ENCODE data around the gene CD8B.
A peak's percentile ranks its signal among the peaks of the same experiment; 100 is the strongest.
"Not testable (repeated sequence)": the region's sequence is repeated elsewhere in the genome, so short reads cannot be mapped to it uniquely, and the experiment has no call there.

Gene CD8B

GRCh38 chr2:86861628-86862379 lies at the start of gene CD8B:
Gene CD8B, minus strand, starts transcription at chr2:86861886. Its CDS starts 21 bp downstream, at chr2:86861865.
- peak; percentile 18 for DNase-seq

- not testable (repeated sequence) for DNase-seq
These were observed 44.2 kb upstream of the CD8B start for GRCh38 chr2:86905868-86906267.

- not testable (repeated sequence) for DNase-seq
These were observed 39.0 kb upstream of the CD8B start for GRCh38 chr2:86900687-86901086.

- not testable (repeated sequence) for DNase-seq
These were observed 24.3 kb upstream of the CD8B start for GRCh38 chr2:86886026-86886425.

- DNase-seq = not testable (repeated sequence)
These were observed 21.2 kb upstream of the CD8B start for GRCh38 chr2:86882865-86883264.

GRCh38 chr2:86882118-86882665 lies 20.5 kb upstream of the CD8B start:
- DNase-seq = not testable (repeated sequence)

- not testable (repeated sequence) for DNase-seq
These were observed 17.3 kb upstream of the CD8B start for GRCh38 chr2:86878986-86879385.

GRCh38 chr2:86870941-86871340 lies 9.3 kb upstream of the CD8B start:
- not testable (repeated sequence) for DNase-seq

GRCh38 chr2:86868895-86869468 lies 7.3 kb upstream of the CD8B start:
- not testable (repeated sequence) for DNase-seq

- DNase-seq = not testable (repeated sequence)
These were observed 656 bp upstream of the CD8B start for GRCh38 chr2:86862380-86862703.

- DNase-seq = peak; percentile 18
These were observed 511 bp downstream of the CD8B start for GRCh38 chr2:86861175-86861574.

- not testable (repeated sequence) for DNase-seq
These were observed 1.1 kb downstream of the CD8B start for GRCh38 chr2:86860573-86860972.

- DNase-seq = not testable (repeated sequence)
These were observed 4.0 kb downstream of the CD8B start for GRCh38 chr2:86857688-86858087.

GRCh38 chr2:86856498-86856897 lies 5.2 kb downstream of the CD8B start:
- not testable (repeated sequence) for DNase-seq

- peak; percentile 68 for DNase-seq
These were observed 5.7 kb downstream of the CD8B start for GRCh38 chr2:86855981-86856380.

- not testable (repeated sequence) for DNase-seq
These were observed 10.1 kb downstream of the CD8B start for GRCh38 chr2:86851581-86851980.

GRCh38 chr2:86842607-86843234 lies 19.0 kb downstream of the CD8B start:
- not testable (repeated sequence) for DNase-seq

- not testable (repeated sequence) for DNase-seq
These were observed 20.4 kb downstream of the CD8B start for GRCh38 chr2:86841330-86841729.

- not testable (repeated sequence) for DNase-seq
These were observed 21.7 kb downstream of the CD8B start for GRCh38 chr2:86839871-86840548.

GRCh38 chr2:86839455-86839854 lies 22.2 kb downstream of the CD8B start:
- not testable (repeated sequence) for DNase-seq

GRCh38 chr2:86837714-86838113 lies 24.0 kb downstream of the CD8B start:
- peak; percentile 28 for DNase-seq

GRCh38 chr2:86836915-86837695 lies 24.6 kb downstream of the CD8B start:
- DNase-seq = peak; percentile 81

All from right hindlimb (tissue), 1 donor.